PC-9 (cell line): Measurements from ENCODE around the gene FNIP2. TPM values are rescaled to one million over a fixed set of nuclear protein-coding genes. Genes with fewer than 3 reads are reported as not detected.

ENCODE experiments used
- BruUV-seq: library from RNA; stranded (reverse); fragments of 400-500 nt; replicated peaks from 2 replicates; lab custom pipeline; 2021; lab: Mats Ljungman, UMichigan
- CTCF ChIA-PET: fragments of 300-600 bp; sonication (Branson Sonifier 250); formaldehyde crosslinking; loops from one replicate; lab custom pipeline; 2022; ENCODE audit warnings: antibody characterized with exemption; lab: Charles Lee
- POLR2A ChIA-PET: fragments of 300-600 bp; sonication (Branson Sonifier 250); formaldehyde crosslinking; loops from one replicate; lab custom pipeline; 2022; ENCODE audit warnings: antibody characterized with exemption; ENCODE audit not compliant: unreplicated experiment; lab: Charles Lee
- DNase-seq, 2 experiments: peaks; one replicate each; pipeline versions ENCODE4 v3.0.0 to v3.0.0-alpha.2; 2015 to 2022; ENCODE audit warnings: mixed read lengths in 1 of 2
- H2AFZ ChIP-seq: fragments of 200-600 bp; sonication (generic); 2 replicates; pipeline ENCODE4 v1.8.1; 2017; ENCODE audit warnings: antibody characterized with exemption
- H3F3A ChIP-seq: fragments of 200-600 bp; sonication (generic); 2 replicates; pipeline ENCODE4 v1.8.1; 2017; ENCODE audit warnings: antibody characterized with exemption, mild to moderate bottlenecking, low read depth; ENCODE audit not compliant: insufficient read depth
- H3K27ac ChIP-seq: fragments of 200-600 bp; sonication (generic); 2 replicates; pipeline ENCODE4 v1.6.1; 2016; ENCODE audit warnings: mixed run types
- H3K27me3 ChIP-seq: fragments of 200-600 bp; sonication (generic); 2 replicates; pipeline ENCODE4 v1.6.1; 2016; ENCODE audit warnings: low read depth, mixed run types; ENCODE audit not compliant: insufficient read depth
- H3K36me3 ChIP-seq: fragments of 200-600 bp; sonication (generic); 2 replicates; pipeline ENCODE4 v1.6.1; 2016; ENCODE audit warnings: low read depth, mixed run types
- H3K4me1 ChIP-seq: fragments of 200-600 bp; sonication (generic); replicated peaks from 2 replicates; pipeline ENCODE4 v1.6.1; 2016; ENCODE audit warnings: mixed run types; ENCODE audit not compliant: insufficient read depth
- H3K4me2 ChIP-seq: fragments of 200-600 bp; sonication (generic); 2 replicates; pipeline ENCODE4 v1.6.1; 2017; ENCODE audit warnings: mixed run types
- H3K4me3 ChIP-seq: fragments of 200-600 bp; sonication (generic); 2 replicates; pipeline ENCODE4 v1.6.1; 2016; ENCODE audit warnings: mixed run types
- H3K79me2 ChIP-seq: fragments of 200-600 bp; sonication (generic); 2 replicates; pipeline ENCODE4 v1.6.1; 2017; ENCODE audit warnings: low read depth, mixed run types
- H3K9me2 ChIP-seq: fragments of 200-600 bp; sonication (generic); 2 replicates; pipeline ENCODE4 v1.8.1; 2017; ENCODE audit warnings: mild to moderate bottlenecking; ENCODE audit not compliant: insufficient read depth
- H3K9me3 ChIP-seq: fragments of 200-600 bp; sonication (generic); 2 replicates; pipeline ENCODE4 v1.8.1; 2016; ENCODE audit warnings: low read depth; ENCODE audit not compliant: insufficient read depth
- H4K20me1 ChIP-seq: fragments of 200-600 bp; sonication (generic); 2 replicates; pipeline ENCODE4 v1.8.1; 2017; ENCODE audit not compliant: insufficient read depth
- EZH2 ChIP-seq: fragments of 200-600 bp; sonication (generic); IDR thresholded peaks from 2 replicates; pipeline ENCODE4 v1.8.0; 2017; ENCODE audit warnings: antibody characterized with exemption, low read depth
- intact Hi-C: fragments of 100-400 bp; cut with micrococcal nuclease; formaldehyde crosslinking; loops from one replicate; pipeline ENCODE4 v1.10.0; 2022; ENCODE audit not compliant: unreplicated experiment
- total RNA-seq: library from RNA; stranded (reverse); gene quantifications from 2 replicates; pipeline ENCODE4 v1.2.3, GENCODE V29; 2021
- TF ChIP-seq, protein P1 (sequence below): fragments of 200-600 bp; sonication (generic); conservative IDR thresholded peaks from 2 replicates; pipeline ENCODE4 v1.6.1; 2017; ENCODE audit warnings: mixed run types, antibody characterized with exemption, mild to moderate bottlenecking, moderate library complexity

FNIP2 gene
- total RNA-seq, 1 experiment from 2014 or later, result 2.5 TPM

DNA sequence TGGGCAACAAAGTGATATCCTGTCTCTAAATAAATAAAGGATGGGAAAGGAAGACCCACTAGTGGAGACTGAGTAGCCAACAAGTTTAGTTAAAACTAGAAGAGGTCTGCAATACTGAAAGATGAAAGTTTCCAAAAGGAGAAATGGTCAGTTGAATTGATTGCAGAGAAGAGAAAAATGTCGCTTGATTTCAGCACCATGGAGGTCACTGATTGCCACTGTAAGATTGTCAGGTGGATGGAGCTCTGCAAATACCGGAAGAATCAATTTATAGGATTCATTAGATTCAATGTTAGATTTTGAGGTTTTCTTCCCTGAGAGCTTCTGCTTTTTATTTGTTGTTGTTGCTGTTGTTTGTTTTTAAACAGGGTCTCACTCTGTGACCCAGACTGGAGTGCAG lies 5.4 kb upstream of the FNIP2 start:
- H3K27ac ChIP-seq, result no peak overlapping the region
- no TSS peak for BruUV-seq
- no peak overlapping the region for H3K4me2 ChIP-seq
- no peaks in the 10 kb centered on the region for H3K4me1 ChIP-seq
- H3K36me3 ChIP-seq, result no peaks in the 10 kb centered on the region
- DNase-seq, result no peak
- TF ChIP-seq, protein P1, sequence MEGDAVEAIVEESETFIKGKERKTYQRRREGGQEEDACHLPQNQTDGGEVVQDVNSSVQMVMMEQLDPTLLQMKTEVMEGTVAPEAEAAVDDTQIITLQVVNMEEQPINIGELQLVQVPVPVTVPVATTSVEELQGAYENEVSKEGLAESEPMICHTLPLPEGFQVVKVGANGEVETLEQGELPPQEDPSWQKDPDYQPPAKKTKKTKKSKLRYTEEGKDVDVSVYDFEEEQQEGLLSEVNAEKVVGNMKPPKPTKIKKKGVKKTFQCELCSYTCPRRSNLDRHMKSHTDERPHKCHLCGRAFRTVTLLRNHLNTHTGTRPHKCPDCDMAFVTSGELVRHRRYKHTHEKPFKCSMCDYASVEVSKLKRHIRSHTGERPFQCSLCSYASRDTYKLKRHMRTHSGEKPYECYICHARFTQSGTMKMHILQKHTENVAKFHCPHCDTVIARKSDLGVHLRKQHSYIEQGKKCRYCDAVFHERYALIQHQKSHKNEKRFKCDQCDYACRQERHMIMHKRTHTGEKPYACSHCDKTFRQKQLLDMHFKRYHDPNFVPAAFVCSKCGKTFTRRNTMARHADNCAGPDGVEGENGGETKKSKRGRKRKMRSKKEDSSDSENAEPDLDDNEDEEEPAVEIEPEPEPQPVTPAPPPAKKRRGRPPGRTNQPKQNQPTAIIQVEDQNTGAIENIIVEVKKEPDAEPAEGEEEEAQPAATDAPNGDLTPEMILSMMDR, result no peak
- no peak for TF ChIP-seq EZH2
- no peaks in the 10 kb centered on the region for H3K79me2 ChIP-seq
- intact Hi-C loops, result no loop called here
- ChIA-PET POLR2A (interaction anchor here (0.5 kb wide), 1 partner anchor 47 kb away, joined by 5 read pairs; no protein-coding TSS in a partner anchor), CTCF (no interaction called here)
- no peak overlapping the region for H2AFZ ChIP-seq
- H3K27me3 ChIP-seq, result no peaks in the 10 kb centered on the region
- no peaks in the 10 kb centered on the region for H3F3A ChIP-seq
- no peaks in the 10 kb centered on the region for H3K9me2 ChIP-seq
- no peak overlapping the region for H3K4me3 ChIP-seq
- no peaks in the 10 kb centered on the region for H4K20me1 ChIP-seq
- H3K9me3 ChIP-seq, result no peaks in the 10 kb centered on the region

DNA sequence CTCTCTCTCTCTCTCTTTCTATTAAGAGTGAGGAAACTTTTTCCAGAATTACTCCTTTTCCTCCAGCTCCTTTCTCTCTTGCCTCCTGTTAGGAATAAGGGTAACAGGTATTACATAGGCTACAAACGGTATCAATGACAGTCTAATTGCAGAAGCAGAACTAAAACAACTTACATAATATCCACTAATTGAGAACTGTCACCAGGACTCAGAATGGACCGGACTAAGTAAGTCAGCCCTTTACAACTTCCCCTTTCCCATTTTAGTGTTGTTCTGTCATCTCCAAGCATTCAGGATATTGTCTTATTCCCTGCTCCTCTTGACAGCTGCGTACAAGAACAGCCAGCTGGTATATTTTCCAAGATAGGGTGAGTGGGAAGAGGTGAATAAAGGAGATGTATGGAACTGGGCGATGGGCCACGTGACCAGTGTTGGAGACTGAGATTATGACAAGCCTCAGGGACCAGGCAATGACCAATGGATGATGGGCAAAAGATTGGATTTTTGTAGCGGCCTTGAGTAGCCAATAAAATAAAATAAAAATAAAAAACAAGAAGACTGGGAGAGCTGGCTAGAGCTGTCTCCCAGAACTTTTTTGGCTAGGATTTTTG lies 2.3 kb upstream of the FNIP2 start:
- no peaks in the 10 kb centered on the region for H3K4me1 ChIP-seq
- no peaks in the 10 kb centered on the region for H3K9me2 ChIP-seq
- no TSS peak for BruUV-seq
- H3F3A ChIP-seq, result no peaks in the 10 kb centered on the region
- TF ChIP-seq, protein P1, result no peak
- TF ChIP-seq EZH2, result no peak
- H3K4me3 ChIP-seq, result no peak overlapping the region
- H3K9me3 ChIP-seq, result no peaks in the 10 kb centered on the region
- H3K27ac ChIP-seq, result no peak overlapping the region
- intact Hi-C loops, result no loop called here
- H3K4me2 ChIP-seq, result no peak overlapping the region
- no peaks in the 10 kb centered on the region for H4K20me1 ChIP-seq
- no peak for DNase-seq
- CTCF ChIA-PET, result no interaction called here
- POLR2A ChIA-PET, result interaction anchor here (0.5 to 0.6 kb wide), 2 partner anchors 62 to 152 kb away, joined by 3 to 6 read pairs; no protein-coding TSS in a partner anchor
- H3K27me3 ChIP-seq, result no peaks in the 10 kb centered on the region
- no peak overlapping the region for H2AFZ ChIP-seq
- no peaks in the 10 kb centered on the region for H3K79me2 ChIP-seq
- H3K36me3 ChIP-seq, result no peaks in the 10 kb centered on the region

DNA sequence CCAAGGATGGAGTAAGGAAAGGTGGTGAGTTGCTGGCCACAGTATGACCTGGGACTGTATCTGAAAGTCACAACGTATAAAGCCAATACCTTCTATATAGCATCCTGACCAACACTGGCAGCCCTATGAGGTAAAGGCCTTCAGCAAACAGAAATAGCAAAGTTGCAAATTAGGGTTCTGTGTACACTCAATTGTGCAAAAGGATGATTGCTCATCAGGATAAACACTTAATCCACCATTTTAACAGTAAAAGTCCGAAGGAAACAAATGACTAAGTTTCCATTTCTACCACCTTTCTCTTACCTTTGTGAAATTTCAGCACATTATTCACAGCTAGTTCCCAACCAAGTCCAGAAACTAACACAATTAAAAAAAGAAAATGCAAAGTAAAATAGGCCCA lies 1.4 kb upstream of the FNIP2 start:
- CTCF ChIA-PET, result interaction anchor here (0.7 kb wide), 1 partner anchor 242 kb away, joined by 4 read pairs; no protein-coding TSS in a partner anchor
- DNase-seq, result no peak
- peak overlapping the region; percentile 79; the same call in 1 of the 2 replicates for H3K4me2 ChIP-seq
- BruUV-seq, result no TSS peak
- H3K36me3 ChIP-seq, result no peaks in the 10 kb centered on the region
- no peaks in the 10 kb centered on the region for H3K79me2 ChIP-seq
- no peak overlapping the region for H3K4me3 ChIP-seq
- H3K4me1 ChIP-seq, result no peaks in the 10 kb centered on the region
- POLR2A ChIA-PET, result no interaction called here
- TF ChIP-seq, protein P1, result no peak
- TF ChIP-seq EZH2, result no peak
- no peaks in the 10 kb centered on the region for H3F3A ChIP-seq
- H3K9me2 ChIP-seq, result no peaks in the 10 kb centered on the region
- no peak overlapping the region for H2AFZ ChIP-seq
- intact Hi-C loops, result no loop called here
- H3K27me3 ChIP-seq, result no peaks in the 10 kb centered on the region
- no peaks in the 10 kb centered on the region for H4K20me1 ChIP-seq
- H3K27ac ChIP-seq, result no peak overlapping the region
- no peaks in the 10 kb centered on the region for H3K9me3 ChIP-seq
